BLaER1 (cell line): ENCODE results near the gene FOXF1.

Source experiments
- H3K27ac ChIP-seq: shearing (Covaris generic); formaldehyde crosslinking; 2 replicates; pipeline ENCODE4 v1.8.1; 2022
- H3K27me3 ChIP-seq: shearing (Covaris generic); formaldehyde crosslinking; 2 replicates; pipeline ENCODE4 v1.8.1; 2022
- H3K36me3 ChIP-seq: shearing (Covaris generic); formaldehyde crosslinking; 2 replicates; pipeline ENCODE4 v1.8.1; 2022
- H3K4me1 ChIP-seq: shearing (Covaris generic); formaldehyde crosslinking; 2 replicates; pipeline ENCODE4 v1.8.1; 2022
- H3K4me2 ChIP-seq: shearing (Covaris generic); formaldehyde crosslinking; 2 replicates; pipeline ENCODE4 v1.8.1; 2022
- H3K4me3 ChIP-seq: shearing (Covaris generic); formaldehyde crosslinking; 2 replicates; pipeline ENCODE4 v1.8.1; 2022
- H3K9ac ChIP-seq: shearing (Covaris generic); formaldehyde crosslinking; 2 replicates; pipeline ENCODE4 v1.8.1; 2022
- H3K9me3 ChIP-seq: shearing (Covaris generic); formaldehyde crosslinking; 2 replicates; pipeline ENCODE4 v1.8.1; 2022
- H4K20me1 ChIP-seq: shearing (Covaris generic); formaldehyde crosslinking; 2 replicates; pipeline ENCODE4 v1.8.1; 2022
- Cebpa-rat ChIP-seq: shearing (Covaris generic); IDR thresholded peaks from 2 replicates; pipeline ENCODE4 v1.8.1; 2022

Gene FOXF1

GRCh38 chr16:86531641-86532525 lies 21.6 kb downstream of the FOXF1 start:
- no peak overlapping the region for H3K4me3 ChIP-seq
- no peaks in the 10 kb centered on the region for H3K9me3 ChIP-seq
- H3K27me3 ChIP-seq: no peaks in the 10 kb centered on the region
- no peak overlapping the region for H3K9ac ChIP-seq
- no peaks in the 10 kb centered on the region for H4K20me1 ChIP-seq
- H3K36me3 ChIP-seq: peaks cover 57% of the 10 kb centered on the region
- no peak overlapping the region for H3K27ac ChIP-seq
- H3K4me2 ChIP-seq: no peak overlapping the region
- TF ChIP-seq Cebpa-rat: no peak
- H3K4me1 ChIP-seq: peaks cover 14% of the 10 kb centered on the region

- H3K9me3 ChIP-seq: no peaks in the 10 kb centered on the region
- no peak for TF ChIP-seq Cebpa-rat
- H3K4me2 ChIP-seq: no peak overlapping the region
- H3K27me3 ChIP-seq: no peaks in the 10 kb centered on the region
- peaks cover 11% of the 10 kb centered on the region for H3K4me1 ChIP-seq
- H4K20me1 ChIP-seq: no peaks in the 10 kb centered on the region
- peaks cover 62% of the 10 kb centered on the region for H3K36me3 ChIP-seq
- no peak overlapping the region for H3K4me3 ChIP-seq
- no peak overlapping the region for H3K27ac ChIP-seq
- H3K9ac ChIP-seq: no peak overlapping the region
Measured at GRCh38 chr16:86532526-86532815, 22.1 kb downstream of the FOXF1 start.

- TF ChIP-seq Cebpa-rat: no peak
- no peaks in the 10 kb centered on the region for H3K27me3 ChIP-seq
- no peak overlapping the region for H3K27ac ChIP-seq
- peaks cover 68% of the 10 kb centered on the region for H3K36me3 ChIP-seq
- no peak overlapping the region for H3K9ac ChIP-seq
- peaks cover 5% of the 10 kb centered on the region for H3K4me1 ChIP-seq
- H3K4me2 ChIP-seq: no peak overlapping the region
- no peak overlapping the region for H3K4me3 ChIP-seq
- H4K20me1 ChIP-seq: no peaks in the 10 kb centered on the region
- H3K9me3 ChIP-seq: no peaks in the 10 kb centered on the region
Measured at GRCh38 chr16:86533076-86533475, 22.7 kb downstream of the FOXF1 start.

GRCh38 chr16:86533767-86534351 lies 23.5 kb downstream of the FOXF1 start:
- no peaks in the 10 kb centered on the region for H4K20me1 ChIP-seq
- no peak overlapping the region for H3K4me3 ChIP-seq
- H3K9me3 ChIP-seq: no peaks in the 10 kb centered on the region
- no peak overlapping the region for H3K9ac ChIP-seq
- H3K27ac ChIP-seq: no peak overlapping the region
- no peaks in the 10 kb centered on the region for H3K4me1 ChIP-seq
- no peak overlapping the region for H3K4me2 ChIP-seq
- H3K27me3 ChIP-seq: no peaks in the 10 kb centered on the region
- TF ChIP-seq Cebpa-rat: no peak
- H3K36me3 ChIP-seq: peaks cover 72% of the 10 kb centered on the region

GRCh38 chr16:86534779-86535615 lies 24.7 kb downstream of the FOXF1 start:
- H3K27me3 ChIP-seq: no peaks in the 10 kb centered on the region
- no peak overlapping the region for H3K4me3 ChIP-seq
- no peak overlapping the region for H3K27ac ChIP-seq
- no peak for TF ChIP-seq Cebpa-rat
- H3K9me3 ChIP-seq: no peaks in the 10 kb centered on the region
- peaks cover 79% of the 10 kb centered on the region for H3K36me3 ChIP-seq
- H3K9ac ChIP-seq: no peak overlapping the region
- no peak overlapping the region for H3K4me2 ChIP-seq
- H3K4me1 ChIP-seq: no peaks in the 10 kb centered on the region
- no peaks in the 10 kb centered on the region for H4K20me1 ChIP-seq

GRCh38 chr16:86536621-86537020 lies 26.3 kb downstream of the FOXF1 start:
- Histone ChIP-seq H3K9ac (no peak overlapping the region), H3K4me2 (no peak overlapping the region), H3K4me3 (no peak overlapping the region), H3K9me3 (no peaks in the 10 kb centered on the region), H4K20me1 (no peaks in the 10 kb centered on the region), H3K27me3 (no peaks in the 10 kb centered on the region), H3K27ac (no peak overlapping the region), H3K36me3 (peaks cover 88% of the 10 kb centered on the region), H3K4me1 (no peaks in the 10 kb centered on the region)
- TF ChIP-seq Cebpa-rat: no peak

- no peaks in the 10 kb centered on the region for H4K20me1 ChIP-seq
- no peak overlapping the region for H3K9ac ChIP-seq
- no peak overlapping the region for H3K4me3 ChIP-seq
- TF ChIP-seq Cebpa-rat: no peak
- no peak overlapping the region for H3K4me2 ChIP-seq
- H3K4me1 ChIP-seq: peaks cover 7% of the 10 kb centered on the region
- peaks cover 86% of the 10 kb centered on the region for H3K36me3 ChIP-seq
- no peak overlapping the region for H3K27ac ChIP-seq
- no peaks in the 10 kb centered on the region for H3K9me3 ChIP-seq
- H3K27me3 ChIP-seq: no peaks in the 10 kb centered on the region
Measured at GRCh38 chr16:86537486-86537885, 27.2 kb downstream of the FOXF1 start.

GRCh38 chr16:86538196-86538780 lies 28.0 kb downstream of the FOXF1 start:
- no peak overlapping the region for H3K4me3 ChIP-seq
- no peaks in the 10 kb centered on the region for H3K9me3 ChIP-seq
- peaks cover 15% of the 10 kb centered on the region for H3K4me1 ChIP-seq
- H3K9ac ChIP-seq: no peak overlapping the region
- no peak overlapping the region for H3K27ac ChIP-seq
- peaks cover 78% of the 10 kb centered on the region for H3K36me3 ChIP-seq
- no peaks in the 10 kb centered on the region for H3K27me3 ChIP-seq
- H4K20me1 ChIP-seq: 0 out of 2 replicates have a peak, but pooled peaks cover under 1% of the 10 kb centered on the region
- no peak overlapping the region for H3K4me2 ChIP-seq
- no peak for TF ChIP-seq Cebpa-rat

- H4K20me1 ChIP-seq: 0 out of 2 replicates have a peak, but pooled peaks cover 7% of the 10 kb centered on the region
- TF ChIP-seq Cebpa-rat: no peak
- no peak overlapping the region for H3K4me2 ChIP-seq
- no peaks in the 10 kb centered on the region for H3K27me3 ChIP-seq
- no peaks in the 10 kb centered on the region for H3K9me3 ChIP-seq
- peaks cover 26% of the 10 kb centered on the region for H3K4me1 ChIP-seq
- H3K36me3 ChIP-seq: peaks cover 80% of the 10 kb centered on the region
- H3K4me3 ChIP-seq: no peak overlapping the region
- no peak overlapping the region for H3K27ac ChIP-seq
- H3K9ac ChIP-seq: no peak overlapping the region
Measured at GRCh38 chr16:86540894-86541293, 30.6 kb downstream of the FOXF1 start.
